D721Med (cell line): Measurements from ENCODE around the gene LPAR6.

Experiments used
- DNase-seq: peaks from one replicate; pipeline ENCODE4 v3.0.0; 2011; ENCODE audit warnings: low spot score; ENCODE audit not compliant: insufficient read length
- FAIRE-seq: peaks from 2 replicates; lab custom pipeline; 2011; peaks lifted over from hg19 to GRCh38; lab: Jason Lieb, UNC
- TF ChIP-seq, protein P1 (sequence below): IDR thresholded peaks from 2 replicates; pipeline ENCODE4 v1.5.1; 2012; ENCODE audit warnings: mild to moderate bottlenecking, control low read depth; ENCODE audit not compliant: insufficient read depth; ENCODE audit errors: missing control alignments

Gene LPAR6

DNA sequence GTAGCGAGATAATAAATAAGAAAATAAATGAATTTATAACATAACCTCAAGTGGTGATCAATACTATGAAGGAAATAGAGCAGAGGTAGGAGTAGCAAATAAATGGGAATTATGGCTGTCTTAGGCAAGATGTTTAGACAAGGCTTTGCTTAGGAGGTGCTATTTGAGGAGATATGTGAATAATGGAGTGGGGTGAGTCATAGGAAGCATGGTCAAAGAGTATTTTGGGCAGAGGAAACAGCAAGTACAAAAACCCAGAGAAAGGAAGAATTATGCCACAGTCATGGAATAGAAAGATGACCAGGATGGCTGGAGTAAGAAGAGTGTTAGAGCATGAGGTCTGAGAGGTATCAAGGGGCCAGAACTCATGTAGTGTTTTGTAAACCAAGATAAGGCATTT is 33.6 kb upstream of the LPAR6 start:
- TF ChIP-seq, protein P1, sequence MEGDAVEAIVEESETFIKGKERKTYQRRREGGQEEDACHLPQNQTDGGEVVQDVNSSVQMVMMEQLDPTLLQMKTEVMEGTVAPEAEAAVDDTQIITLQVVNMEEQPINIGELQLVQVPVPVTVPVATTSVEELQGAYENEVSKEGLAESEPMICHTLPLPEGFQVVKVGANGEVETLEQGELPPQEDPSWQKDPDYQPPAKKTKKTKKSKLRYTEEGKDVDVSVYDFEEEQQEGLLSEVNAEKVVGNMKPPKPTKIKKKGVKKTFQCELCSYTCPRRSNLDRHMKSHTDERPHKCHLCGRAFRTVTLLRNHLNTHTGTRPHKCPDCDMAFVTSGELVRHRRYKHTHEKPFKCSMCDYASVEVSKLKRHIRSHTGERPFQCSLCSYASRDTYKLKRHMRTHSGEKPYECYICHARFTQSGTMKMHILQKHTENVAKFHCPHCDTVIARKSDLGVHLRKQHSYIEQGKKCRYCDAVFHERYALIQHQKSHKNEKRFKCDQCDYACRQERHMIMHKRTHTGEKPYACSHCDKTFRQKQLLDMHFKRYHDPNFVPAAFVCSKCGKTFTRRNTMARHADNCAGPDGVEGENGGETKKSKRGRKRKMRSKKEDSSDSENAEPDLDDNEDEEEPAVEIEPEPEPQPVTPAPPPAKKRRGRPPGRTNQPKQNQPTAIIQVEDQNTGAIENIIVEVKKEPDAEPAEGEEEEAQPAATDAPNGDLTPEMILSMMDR = no peak
- DNase-seq = no peak
- no peak for FAIRE-seq

DNA sequence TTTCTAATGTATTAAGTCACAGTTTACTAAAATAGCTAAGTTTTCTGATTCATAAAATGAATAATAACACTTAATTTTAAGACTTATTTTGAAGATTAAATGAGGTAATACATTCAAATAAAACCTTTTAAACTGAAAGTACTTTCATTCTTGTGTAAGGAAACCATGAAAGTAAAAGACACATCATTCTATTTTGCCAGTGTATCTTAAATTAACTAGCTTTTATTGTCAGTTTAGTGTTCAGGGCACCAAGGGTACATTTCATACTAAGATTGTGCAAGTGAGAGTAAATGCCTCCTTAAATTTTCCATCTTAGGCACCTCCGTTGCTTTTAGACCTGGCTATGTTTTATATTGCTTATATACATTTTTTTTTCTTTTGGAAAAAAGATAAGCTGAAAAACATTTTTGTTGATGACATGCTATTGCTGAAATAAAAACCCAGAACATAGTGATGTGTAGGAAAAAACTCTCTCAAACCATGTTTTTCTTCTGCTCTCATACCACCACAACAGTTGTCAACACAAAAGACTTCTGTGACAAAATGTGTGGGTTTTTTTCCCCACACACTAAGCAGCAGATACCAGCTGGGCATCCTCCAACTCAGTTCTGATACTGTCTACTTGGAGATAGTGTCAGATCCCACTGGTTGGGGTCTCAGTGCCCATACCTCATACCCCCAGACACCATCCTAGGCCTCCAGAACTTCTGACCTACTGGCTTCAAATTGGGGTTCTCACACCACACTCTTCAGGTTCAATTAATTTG is 30.7 kb upstream of the LPAR6 start:
- TF ChIP-seq, protein P1 = no peak
- DNase-seq (no peak), FAIRE-seq (no peak)

DNA sequence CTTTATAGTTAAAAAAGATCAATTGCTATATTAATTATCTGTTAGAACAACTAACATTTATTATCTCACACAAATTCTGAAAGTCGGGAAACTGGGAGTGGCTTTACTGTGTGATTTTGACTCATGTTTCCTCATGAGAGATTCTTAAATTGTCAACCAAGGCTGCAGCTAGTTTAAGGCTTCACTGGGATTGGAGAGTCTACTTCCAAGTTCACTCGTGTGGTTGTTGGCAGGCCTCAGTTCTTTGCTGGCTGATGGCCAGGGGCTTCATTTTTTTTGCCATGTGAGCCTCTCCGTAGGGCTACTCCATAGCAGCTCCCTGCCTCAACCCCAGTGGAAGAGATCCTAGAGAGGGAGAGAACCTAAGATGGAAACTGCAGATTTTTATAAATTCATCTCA is 24.5 kb upstream of the LPAR6 start:
- DNase-seq (no peak), FAIRE-seq (no peak)
- TF ChIP-seq, protein P1 = no peak

DNA sequence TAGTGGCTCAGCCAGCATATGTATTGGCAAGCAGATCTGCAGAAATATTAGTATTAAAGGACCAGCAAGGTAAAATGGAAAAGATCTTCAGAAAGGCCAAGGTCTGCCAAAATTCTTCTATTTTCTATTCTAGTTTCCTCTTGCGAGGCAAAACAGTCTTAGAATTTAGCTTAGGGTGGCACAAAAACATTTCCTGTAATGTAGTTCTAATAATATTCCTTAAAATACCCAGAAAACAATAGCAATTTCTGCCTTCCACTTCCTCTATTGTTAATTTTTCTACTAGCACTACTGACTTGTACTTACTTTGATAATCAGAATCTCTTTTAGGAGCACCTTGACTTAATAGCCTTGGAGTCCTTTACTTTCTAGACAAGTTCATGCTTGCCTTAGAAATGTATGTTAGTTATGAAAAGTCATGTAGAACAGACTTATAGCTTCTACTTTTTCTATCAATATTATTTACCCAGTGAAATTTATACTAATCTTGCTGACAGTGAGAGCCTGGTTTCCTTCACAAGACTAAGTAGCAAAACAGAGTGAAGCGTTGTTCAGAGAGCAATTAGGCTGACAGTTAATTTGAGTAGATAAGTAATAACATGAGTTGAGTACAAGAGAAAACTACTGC is 23.9 kb upstream of the LPAR6 start:
- DNase-seq (no peak), FAIRE-seq (no peak)
- TF ChIP-seq, protein P1 = no peak

DNA sequence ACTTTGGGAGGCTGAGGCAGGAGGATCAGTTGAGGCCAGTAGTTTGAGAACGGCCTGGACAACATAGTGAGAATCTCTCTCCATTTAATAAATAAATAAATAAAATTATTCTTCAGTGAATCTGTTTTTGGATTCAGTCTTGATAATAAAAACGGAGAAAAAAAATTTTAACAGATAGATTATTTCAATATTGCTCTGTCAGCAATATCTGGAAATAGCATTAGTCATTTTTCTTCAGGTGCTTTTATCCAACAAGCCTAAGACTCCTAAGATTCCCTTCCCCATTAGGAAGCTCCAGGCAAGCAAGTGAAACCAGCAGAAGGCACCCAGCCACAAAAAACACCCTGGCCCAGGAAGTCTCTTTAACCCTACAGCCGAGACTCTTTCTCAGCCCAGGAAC is 21.3 kb upstream of the LPAR6 start:
- TF ChIP-seq, protein P1 = no peak
- FAIRE-seq = no peak
- DNase-seq = no peak

DNA sequence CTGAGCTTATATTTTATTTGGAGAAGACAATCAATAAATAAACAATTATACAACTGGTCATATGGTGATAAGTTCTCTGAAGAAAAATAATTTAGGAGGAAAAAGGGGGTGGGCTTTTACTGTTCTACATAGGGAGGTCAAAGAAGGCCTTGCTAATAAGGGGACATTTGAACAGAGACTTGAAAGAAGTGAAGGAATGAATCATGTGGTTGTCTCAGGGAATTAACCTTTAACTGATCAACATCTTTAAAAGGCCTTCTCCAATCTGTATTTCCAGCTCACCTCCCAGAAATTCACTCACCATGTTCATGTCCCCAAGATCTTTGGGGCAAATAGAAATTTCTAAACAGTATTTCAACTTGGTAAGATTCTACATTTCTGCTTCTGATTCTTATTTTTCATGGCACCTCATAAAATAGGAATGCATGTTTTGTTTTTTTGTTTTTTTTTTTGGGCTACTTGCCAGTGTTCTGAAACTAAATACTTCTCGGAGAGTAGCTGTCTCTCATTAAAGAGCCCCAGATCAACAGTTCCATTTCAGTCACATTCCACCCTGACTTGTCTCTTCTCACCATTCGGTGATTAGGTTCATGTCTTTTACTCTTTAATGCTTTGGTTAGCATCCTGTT is 19.2 kb upstream of the LPAR6 start:
- TF ChIP-seq, protein P1 = no peak
- DNase-seq (no peak), FAIRE-seq (no peak)
